Measurements from ENCODE around the gene TRIM62. TPM values are rescaled to one million over a fixed set of nuclear protein-coding genes. Genes with fewer than 3 reads are reported as not detected.

Gene TRIM62
- total and polyA plus RNA-seq, 3 donors from 2014 or later: 6.0 to 8.8 (median 6.2) TPM

DNA sequence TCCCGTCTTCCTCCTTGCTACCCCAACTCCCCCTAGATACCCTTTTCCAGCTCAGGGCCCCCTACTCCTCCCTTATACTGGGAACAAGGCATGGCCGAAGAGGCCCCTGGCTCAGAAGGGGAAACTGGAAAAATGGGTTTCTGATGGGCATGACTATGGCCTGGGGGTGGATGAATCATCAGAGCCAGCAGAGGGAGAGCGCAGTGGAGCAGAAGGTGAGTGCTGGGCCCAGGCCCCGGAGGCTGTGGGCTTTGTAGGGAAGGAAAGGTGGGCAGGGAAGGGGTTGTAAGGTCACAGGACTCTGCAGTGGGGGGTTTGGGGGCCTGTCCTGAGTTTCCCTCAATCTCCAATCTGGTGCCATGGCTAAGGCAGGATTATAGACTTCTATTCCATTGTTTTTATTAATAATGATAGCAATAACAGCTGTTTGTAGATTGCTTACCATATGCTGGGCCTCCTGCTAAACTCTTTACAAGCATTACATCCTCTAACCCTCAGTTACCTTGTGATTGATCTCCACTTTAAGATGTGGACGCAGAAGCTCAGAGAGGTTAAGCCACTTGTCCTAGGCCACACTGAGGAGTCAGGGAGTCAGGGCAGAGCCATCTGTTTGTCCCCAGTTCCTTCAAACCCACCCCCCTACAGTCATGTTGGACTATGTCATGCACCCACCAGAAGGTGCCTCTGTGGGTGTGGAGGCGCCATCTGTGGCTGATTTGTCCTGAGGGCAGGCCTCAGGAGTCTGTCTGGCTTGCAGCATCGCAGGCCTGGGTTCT lies 38.2 kb upstream of the TRIM62 start:
- no peak overlapping the region for H3K27ac ChIP-seq
- H3K9me3 ChIP-seq: no peaks in the 10 kb centered on the region
- TF ChIP-seq CTCF (IDR thresholded peaks at IDR 0.05): no peak
- TF ChIP-seq POLR2A (IDR thresholded peaks at IDR 0.05): no peak
- H3K4me3 ChIP-seq: no peak overlapping the region
- intact Hi-C loops (cut with DNase I; ENCODE audit: low total_unique reads): no loop called here
- WGBS, 2 donors: 94% methylated on average over 6 to 7 of the region's 7 CpGs
- H3K27me3 ChIP-seq: no peaks in the 10 kb centered on the region
- H3K36me3 ChIP-seq (ENCODE audit: low read depth, missing control alignments): no peaks in the 10 kb centered on the region
- H3K4me1 ChIP-seq: no peaks in the 10 kb centered on the region
- no peak for DNase-seq

DNA sequence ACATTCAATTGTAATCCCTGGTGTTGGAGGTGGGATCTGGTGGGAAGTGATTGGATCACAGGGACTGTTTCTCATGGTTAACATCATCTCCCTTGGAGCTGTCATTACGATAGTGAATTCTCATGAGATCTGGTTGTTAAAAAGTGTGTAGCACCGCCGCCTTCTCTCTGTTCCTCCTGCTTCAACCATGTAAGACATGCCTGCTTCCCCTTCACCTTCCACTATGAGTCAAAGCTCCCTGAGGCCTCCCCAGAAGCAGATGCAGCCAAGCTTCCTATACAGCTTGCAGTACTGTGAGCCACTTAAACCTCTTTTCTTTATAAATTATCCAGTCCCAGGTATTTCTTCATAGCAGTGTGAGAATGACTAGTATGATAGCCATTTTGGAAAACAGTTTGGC lies 30.1 kb upstream of the TRIM62 start:
- no peak overlapping the region for H3K27ac ChIP-seq
- 96 to 98% methylated on average over 3 of the region's 3 CpGs for WGBS, 2 donors
- no peaks in the 10 kb centered on the region for H3K9me3 ChIP-seq
- no peaks in the 10 kb centered on the region for H3K36me3 ChIP-seq (ENCODE audit: low read depth, missing control alignments)
- no peaks in the 10 kb centered on the region for H3K27me3 ChIP-seq
- TF ChIP-seq CTCF (IDR thresholded peaks at IDR 0.05): no peak
- no peak for TF ChIP-seq POLR2A (IDR thresholded peaks at IDR 0.05)
- DNase-seq: no peak
- intact Hi-C loops (cut with DNase I; ENCODE audit: low total_unique reads): no loop called here
- no peak overlapping the region for H3K4me3 ChIP-seq
- no peaks in the 10 kb centered on the region for H3K4me1 ChIP-seq

DNA sequence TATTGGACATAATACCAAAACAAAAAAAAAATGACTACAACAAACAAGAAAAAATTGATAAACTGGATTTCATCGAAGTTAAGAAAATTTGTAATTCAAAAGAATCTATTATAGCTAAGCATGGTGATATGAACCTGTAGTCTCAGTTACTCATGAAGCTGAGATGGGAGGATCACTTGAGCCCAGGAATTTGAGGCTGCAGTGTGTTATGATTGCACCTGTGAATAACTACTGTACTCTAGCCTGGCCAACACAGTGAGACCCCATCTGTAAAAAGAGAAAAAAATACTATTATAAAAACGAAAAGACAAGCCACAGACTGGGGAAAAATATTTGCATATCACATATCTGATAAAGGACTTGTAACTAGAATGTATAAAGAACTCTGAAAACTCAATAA lies 24.5 kb upstream of the TRIM62 start:
- Histone ChIP-seq H3K4me1 (no peaks in the 10 kb centered on the region), H3K9me3 (no peaks in the 10 kb centered on the region), H3K4me3 (no peak overlapping the region), H3K27me3 (no peaks in the 10 kb centered on the region), H3K36me3 (ENCODE audit: low read depth, missing control alignments) (no peaks in the 10 kb centered on the region), H3K27ac (no peak overlapping the region)
- intact Hi-C loops (cut with DNase I; ENCODE audit: low total_unique reads): no loop called here
- TF ChIP-seq CTCF (IDR thresholded peaks at IDR 0.05) (no peak), POLR2A (IDR thresholded peaks at IDR 0.05) (no peak)
- WGBS, 2 donors: 53 to 56% methylated on average over 2 of the region's 2 CpGs
- DNase-seq: no peak

- Histone ChIP-seq H3K27me3 (no peaks in the 10 kb centered on the region), H3K9me3 (no peaks in the 10 kb centered on the region), H3K4me3 (no peak overlapping the region), H3K27ac (no peak overlapping the region), H3K36me3 (ENCODE audit: low read depth, missing control alignments) (no peaks in the 10 kb centered on the region), H3K4me1 (no peaks in the 10 kb centered on the region)
- WGBS, 2 donors: 88 to 91% methylated on average over 2 of the region's 2 CpGs
- DNase-seq: no peak
- intact Hi-C loops (cut with DNase I; ENCODE audit: low total_unique reads): no loop called here
- TF ChIP-seq CTCF (IDR thresholded peaks at IDR 0.05) (no peak), POLR2A (IDR thresholded peaks at IDR 0.05) (no peak)
Observed at GRCh38 chr1:33195556-33195955, 13.7 kb upstream of the TRIM62 start.

DNA sequence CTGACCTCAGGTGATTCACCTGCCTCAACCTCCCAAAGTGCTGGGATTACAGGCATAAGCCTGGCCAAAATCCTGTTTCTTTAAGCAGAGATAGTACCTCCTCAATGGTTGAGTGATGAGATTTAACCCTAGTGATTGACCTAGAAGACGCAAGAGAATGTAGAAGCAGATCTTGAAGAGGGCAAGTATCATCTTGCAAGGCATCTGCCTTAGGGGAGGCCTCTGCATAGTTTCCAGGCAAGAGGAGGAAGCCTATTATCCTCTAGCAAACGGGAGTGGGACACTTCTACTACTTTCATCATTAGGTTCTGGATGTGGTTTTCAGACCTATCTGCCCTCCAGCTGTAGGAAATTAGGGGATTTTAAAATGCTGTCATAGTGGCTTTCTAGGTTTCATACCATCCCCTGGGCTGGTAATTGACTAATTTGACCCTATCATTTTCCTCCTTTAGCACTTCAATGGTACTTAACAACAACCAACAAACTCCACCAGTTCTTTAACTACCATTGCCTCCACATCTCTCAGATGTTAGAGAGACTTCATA lies 10.0 kb upstream of the TRIM62 start:
- no peak for DNase-seq
- TF ChIP-seq POLR2A (IDR thresholded peaks at IDR 0.05) (no peak), CTCF (IDR thresholded peaks at IDR 0.05) (no peak)
- intact Hi-C loops (cut with DNase I; ENCODE audit: low total_unique reads): no loop called here
- no peaks in the 10 kb centered on the region for H3K9me3 ChIP-seq
- H3K4me3 ChIP-seq: no peak overlapping the region
- 76 to 92% methylated on average over 2 of the region's 2 CpGs for WGBS, 2 donors
- no peaks in the 10 kb centered on the region for H3K4me1 ChIP-seq
- H3K27me3 ChIP-seq: no peaks in the 10 kb centered on the region
- H3K27ac ChIP-seq: no peak overlapping the region
- no peaks in the 10 kb centered on the region for H3K36me3 ChIP-seq (ENCODE audit: low read depth, missing control alignments)

All from testis (tissue), 3 donors.